OCI-LY7 (cell line): ENCODE measurements around the gene TRPV6. TPM values are rescaled to one million over a fixed set of nuclear protein-coding genes. Genes with fewer than 3 reads are reported as not detected.

ENCODE experiments used
- BruUV-seq: library from RNA; stranded (reverse); fragments of 400-500 nt; replicated peaks from 2 replicates; lab custom pipeline; 2021; lab: Mats Ljungman, UMichigan
- CTCF ChIA-PET: fragments of 300-600 bp; sonication (Branson Sonifier 250); formaldehyde crosslinking; loops from one replicate; lab custom pipeline; 2022; ENCODE audit warnings: antibody characterized with exemption; ENCODE audit not compliant: unreplicated experiment; lab: Charles Lee
- POLR2A ChIA-PET: fragments of 300-600 bp; sonication (Branson Sonifier 250); formaldehyde crosslinking; loops from one replicate; lab custom pipeline; 2022; ENCODE audit warnings: antibody characterized with exemption; lab: Charles Lee
- DNase-seq: peaks from one replicate; pipeline ENCODE4 v3.0.0-alpha.2; 2015; ENCODE audit warnings: low spot score
- H2AFZ ChIP-seq: fragments of 200-600 bp; sonication (generic), shearing (Covaris generic); 2 replicates; pipeline ENCODE4 v1.6.1; 2014; ENCODE audit warnings: mild to moderate bottlenecking, antibody characterized with exemption, low read length, moderate library complexity
- H3K27ac ChIP-seq: fragments of 200-600 bp; sonication (generic); 2 replicates; pipeline ENCODE4 v1.5.1; 2014; ENCODE audit warnings: mixed run types, low read depth, mild to moderate bottlenecking, moderate library complexity, low read length, inconsistent platforms; ENCODE audit not compliant: poor library complexity, severe bottlenecking
- H3K36me3 ChIP-seq: fragments of 200-600 bp; sonication (generic); 2 replicates; pipeline ENCODE4 v1.6.1; 2014; ENCODE audit warnings: mild to moderate bottlenecking, antibody characterized with exemption, low read length, moderate library complexity, mixed read lengths; ENCODE audit not compliant: insufficient read depth
- H3K4me1 ChIP-seq: fragments of 200-600 bp; sonication (generic); 2 replicates; pipeline ENCODE4 v1.5.1; 2014; ENCODE audit warnings: mild to moderate bottlenecking, low read length; ENCODE audit not compliant: insufficient read depth, poor library complexity, severe bottlenecking
- H3K4me2 ChIP-seq: fragments of 200-600 bp; sonication (generic); 2 replicates; pipeline ENCODE4 v1.6.1; 2014; ENCODE audit warnings: mild to moderate bottlenecking, low read length
- H3K4me3 ChIP-seq: fragments of 200-600 bp; sonication (generic); 2 replicates; pipeline ENCODE4 v1.5.1; 2014; ENCODE audit warnings: mild to moderate bottlenecking, low read depth, low read length; ENCODE audit not compliant: poor library complexity, severe bottlenecking
- H3K79me2 ChIP-seq: fragments of 200-600 bp; sonication (generic); 2 replicates; pipeline ENCODE4 v1.6.1; 2016; ENCODE audit warnings: low read depth, mild to moderate bottlenecking, low read length, moderate library complexity, mixed read lengths; ENCODE audit not compliant: insufficient read depth
- H3K9me2 ChIP-seq: fragments of 200-600 bp; sonication (generic); 2 replicates; pipeline ENCODE4 v1.6.1; 2016; ENCODE audit warnings: mild to moderate bottlenecking, low read length, mixed read lengths; ENCODE audit not compliant: insufficient read depth
- H3K9me3 ChIP-seq: fragments of 200-600 bp; sonication (generic); 2 replicates; pipeline ENCODE4 v1.6.1; 2014; ENCODE audit warnings: mild to moderate bottlenecking, mixed run types, low read length, mixed read lengths
- H4K20me1 ChIP-seq: fragments of 200-600 bp; sonication (generic); 2 replicates; pipeline ENCODE4 v1.6.1; 2014; ENCODE audit warnings: mild to moderate bottlenecking, antibody characterized with exemption, low read length, moderate library complexity, mixed read lengths; ENCODE audit not compliant: insufficient read depth
- CTCF ChIP-seq: fragments of 200-600 bp; sonication (generic); conservative IDR thresholded peaks from 2 replicates; pipeline ENCODE4 v1.5.1; 2014; ENCODE audit warnings: mild to moderate bottlenecking, antibody characterized with exemption, low read length, moderate library complexity, mixed read lengths
- EZH2phosphoT487 ChIP-seq: fragments of 200-600 bp; sonication (generic); IDR thresholded peaks from 2 replicates; pipeline ENCODE4 v1.6.1; 2018; ENCODE audit warnings: low read depth, borderline replicate concordance, mild to moderate bottlenecking, mixed run types, antibody characterized with exemption, low read length, moderate library complexity, mixed read lengths
- intact Hi-C: fragments of 100-400 bp; cut with micrococcal nuclease; formaldehyde crosslinking; loops from one replicate; pipeline ENCODE4 v1.10.0; 2022; ENCODE audit not compliant: unreplicated experiment
- total RNA-seq, 2 experiments: library from RNA; depleted of rRNA in 1 of 2; stranded (reverse); fragments of >200 nt in 1 of 2; shearing (Covaris generic) in 1 of 2; gene quantifications; 2 replicates each; pipeline ENCODE4 v1.2.3, GENCODE V29; 2014 to 2022

TRPV6 gene
- total RNA-seq, 2 experiments from 2014 or later = not detected

GRCh38 chr7:142871260-142872105, 14.1 kb downstream of the TRPV6 start:
- no peaks in the 10 kb centered on the region for H3K36me3 ChIP-seq
- H3K4me3 ChIP-seq = no peak overlapping the region
- DNase-seq = no peak
- BruUV-seq = no TSS peak
- TF ChIP-seq CTCF = no peak
- no peak for TF ChIP-seq EZH2phosphoT487
- H3K27ac ChIP-seq = no peak overlapping the region
- no peaks in the 10 kb centered on the region for H3K79me2 ChIP-seq
- no peak overlapping the region for H3K4me2 ChIP-seq
- intact Hi-C loops = no loop called here
- no peaks in the 10 kb centered on the region for H4K20me1 ChIP-seq
- POLR2A ChIA-PET = no interaction called here
- no peaks in the 10 kb centered on the region for H3K9me2 ChIP-seq
- no peaks in the 10 kb centered on the region for H3K9me3 ChIP-seq
- no peaks in the 10 kb centered on the region for H3K4me1 ChIP-seq
- CTCF ChIA-PET = no interaction called here
- no peak overlapping the region for H2AFZ ChIP-seq

DNA sequence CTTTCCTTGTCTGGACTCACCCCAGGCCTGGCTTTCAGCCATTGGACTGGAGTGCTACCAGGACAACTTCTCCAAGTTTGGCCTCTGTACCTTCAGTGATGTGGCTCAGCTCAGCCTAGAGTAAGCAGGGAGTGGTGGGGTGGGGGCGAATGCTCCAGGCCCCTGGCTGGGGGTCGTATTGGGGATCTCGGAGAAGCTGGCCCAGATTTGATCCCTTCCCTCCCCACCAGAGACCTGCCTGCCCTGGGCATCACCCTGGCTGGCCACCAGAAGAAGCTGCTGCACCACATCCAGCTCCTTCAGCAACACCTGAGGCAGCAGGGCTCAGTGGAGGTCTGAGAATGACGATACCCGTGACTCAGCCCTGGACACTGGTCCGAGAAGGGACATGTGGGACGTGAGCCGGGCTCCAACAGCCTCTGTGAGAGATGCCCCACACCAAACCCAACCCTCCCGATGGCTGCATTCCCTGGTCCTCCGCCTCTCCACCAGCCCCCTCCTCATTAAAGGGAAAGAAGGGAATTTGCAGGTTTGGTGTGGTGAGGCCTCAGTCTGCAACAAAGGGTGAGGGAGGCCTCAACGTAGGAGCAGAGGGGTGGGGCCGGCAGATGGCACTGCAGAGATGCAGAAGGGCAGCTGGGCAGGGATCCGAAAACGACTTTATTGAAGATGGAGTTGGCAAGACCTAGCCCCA, 14.8 kb downstream of the TRPV6 start:
- no peaks in the 10 kb centered on the region for H3K9me2 ChIP-seq
- ChIA-PET CTCF (no interaction called here), POLR2A (no interaction called here)
- BruUV-seq = no TSS peak
- no peaks in the 10 kb centered on the region for H3K4me1 ChIP-seq
- H3K27ac ChIP-seq = no peak overlapping the region
- H3K79me2 ChIP-seq = no peaks in the 10 kb centered on the region
- no peaks in the 10 kb centered on the region for H3K36me3 ChIP-seq
- no peaks in the 10 kb centered on the region for H3K9me3 ChIP-seq
- H3K4me2 ChIP-seq = no peak overlapping the region
- DNase-seq = no peak
- no peak overlapping the region for H3K4me3 ChIP-seq
- no peak overlapping the region for H2AFZ ChIP-seq
- intact Hi-C loops = no loop called here
- H4K20me1 ChIP-seq = no peaks in the 10 kb centered on the region
- no peak for TF ChIP-seq CTCF
- TF ChIP-seq EZH2phosphoT487 = no peak

- POLR2A ChIA-PET = no interaction called here
These were observed 15.4 kb downstream of the TRPV6 start for GRCh38 chr7:142870147-142870559.

More at GRCh38 chr7:142870147-142870559, 15.4 kb downstream of the TRPV6 start:
- no peaks in the 10 kb centered on the region for H3K9me2 ChIP-seq
- no peaks in the 10 kb centered on the region for H3K4me1 ChIP-seq
- H3K79me2 ChIP-seq = no peaks in the 10 kb centered on the region
- no peaks in the 10 kb centered on the region for H4K20me1 ChIP-seq
- H3K27ac ChIP-seq = no peak overlapping the region
- no peak overlapping the region for H3K4me3 ChIP-seq
- H2AFZ ChIP-seq = no peak overlapping the region
- intact Hi-C loops = no loop called here
- TF ChIP-seq CTCF (no peak), EZH2phosphoT487 (no peak)
- BruUV-seq = no TSS peak
- CTCF ChIA-PET = no interaction called here
- no peaks in the 10 kb centered on the region for H3K36me3 ChIP-seq
- no peak overlapping the region for H3K4me2 ChIP-seq
- no peaks in the 10 kb centered on the region for H3K9me3 ChIP-seq
- DNase-seq = no peak
